HG02973 (cell line): Measurements from ENCODE around the gene XPO4.

Experiments
- ATAC-seq: cut with Tn5 transposase; IDR thresholded peaks from one replicate; pipeline ENCODE4 v1.9.1; 2021; ENCODE audit warnings: moderate library complexity; ENCODE audit not compliant: unreplicated experiment

The XPO4 gene

GRCh38 chr13:20729633-20730585 is 172.6 kb downstream of the XPO4 start:
- ATAC-seq = no peak

GRCh38 chr13:20728579-20729311 is 173.8 kb downstream of the XPO4 start:
- no peak for ATAC-seq

- no peak for ATAC-seq
These were observed 174.7 kb downstream of the XPO4 start for GRCh38 chr13:20727856-20728255.
